ENCODE measurements around the gene C9orf57. TPM values are rescaled to one million over a fixed set of nuclear protein-coding genes. Genes with fewer than 3 reads are reported as not detected.

The C9orf57 gene
- total and polyA plus RNA-seq, 2 of the 8 experiments (the other 6 are each of a cell fraction or from before 2014, with no cell fraction given), result not detected

- H3K4me3 ChIP-seq (ENCODE audit: extremely low read depth in 1 of 4, insufficient read depth in 2 of 4, low read depth in 3 of 4, low read length in 4 of 4), result no peak overlapping the region
- H3K4ac ChIP-seq (replicated peaks; ENCODE audit: insufficient read length, low read depth, low read length), result no peak overlapping the region
- no peak overlapping the region for H3K9ac ChIP-seq (replicated peaks in 1 of 4; ENCODE audit: extremely low read depth in 1 of 4, low read depth in 3 of 4, low read length in 3 of 4)
- H3K4me1 ChIP-seq (replicated peaks in 1 of 4; ENCODE audit: control insufficient read depth in 3 of 4, insufficient read depth in 4 of 4, low read length in 3 of 4), result no peaks in the 10 kb centered on the region
- H2AK5ac ChIP-seq (ENCODE audit: low read depth, low read length), result no peak overlapping the region
- no peak for TF ChIP-seq POLR2AphosphoS5 (IDR thresholded peaks at IDR 0.05; ENCODE audit: low read depth, low read length)
- TF ChIP-seq KDM4A (IDR thresholded peaks at IDR 0.05; ENCODE audit: low read depth, low read length, severe bottlenecking), result no peak
- TF ChIP-seq GABPA (IDR thresholded peaks at IDR 0.05; ENCODE audit: borderline replicate concordance, insufficient read depth, low read length), result no peak
- no peak for TF ChIP-seq SAP30 (IDR thresholded peaks at IDR 0.05; ENCODE audit: insufficient read depth, insufficient replicate concordance, low read length)
- TF ChIP-seq EZH2 (IDR thresholded peaks at IDR 0.05; ENCODE audit: low read depth, low read length, severe bottlenecking), result no peak
- TF ChIP-seq RBBP5 (IDR thresholded peaks at IDR 0.05; ENCODE audit: borderline replicate concordance, low read depth, low read length), result no peak
- TF ChIP-seq MAFK (IDR thresholded peaks at IDR 0.05; ENCODE audit: low read depth, low read length), result no peak
- no peak for TF ChIP-seq CBX8 (IDR thresholded peaks at IDR 0.05; ENCODE audit: borderline replicate concordance, low read depth, low read length)
- TF ChIP-seq YY1 (IDR thresholded peaks at IDR 0.05; ENCODE audit: low read depth, low read length), result no peak
- no peak for TF ChIP-seq RNF2 (IDR thresholded peaks at IDR 0.05; ENCODE audit: borderline replicate concordance, low read depth, low read length, missing control alignments, poor library complexity, severe bottlenecking)
- TF ChIP-seq GTF2F1 (IDR thresholded peaks at IDR 0.05; ENCODE audit: borderline replicate concordance, low read depth, low read length), result no peak
- TF ChIP-seq SRF (IDR thresholded peaks at IDR 0.05; ENCODE audit: low read depth, low read length), result no peak
- TF ChIP-seq CREB1 (IDR thresholded peaks at IDR 0.05), result no peak
- TF ChIP-seq CHD1 (IDR thresholded peaks at IDR 0.05; ENCODE audit: low read depth, low read length), result no peak
- no peak overlapping the region for H3K18ac ChIP-seq (ENCODE audit: extremely low read depth, low read length)
- no peak overlapping the region for H4K5ac ChIP-seq (ENCODE audit: insufficient read length, low read depth, low read length)
- H3K79me1 ChIP-seq (ENCODE audit: low read depth, low read length), result no peaks in the 10 kb centered on the region
- no peak overlapping the region for H3K23ac ChIP-seq (ENCODE audit: insufficient read length)
- H2BK120ac ChIP-seq (replicated peaks; ENCODE audit: low read depth, low read length), result no peak overlapping the region
- no peak for DNase-seq (ENCODE audit: low read depth in 1 of 2, low spot score in 2 of 2)
- ChIA-PET POLR2A (ENCODE audit: partially characterized antibody) (interaction anchor here (0.6 kb wide), 1 partner anchor 23 kb away, joined by 4 read pairs; no protein-coding TSS in a partner anchor), CTCF (ENCODE audit: partially characterized antibody) (no interaction called here)
- no peak overlapping the region for H2AFZ ChIP-seq (ENCODE audit: low read length)
- H2BK15ac ChIP-seq (ENCODE audit: low read length), result no peak overlapping the region
- no peak overlapping the region for H3K14ac ChIP-seq (ENCODE audit: insufficient read length)
- no peaks in the 10 kb centered on the region for H4K20me1 ChIP-seq (replicated peaks in 1 of 2; ENCODE audit: control insufficient read depth in 1 of 2, insufficient read depth in 2 of 2, low read length in 2 of 2)
- FAIRE-seq, result no peak
- no peaks in the 10 kb centered on the region for H3K27me3 ChIP-seq (replicated peaks in 1 of 4; ENCODE audit: control insufficient read depth in 3 of 4, extremely low read depth in 1 of 4, insufficient read depth in 3 of 4, low read length in 3 of 4)
- H2BK12ac ChIP-seq (ENCODE audit: low read depth, low read length), result no peak overlapping the region
- no peak overlapping the region for H2BK5ac ChIP-seq (ENCODE audit: low read depth, low read length)
- H3K9me3 ChIP-seq (ENCODE audit: insufficient read depth in 2 of 2, low read depth in 1 of 2, low read length in 1 of 2), result no peaks in the 10 kb centered on the region
- no peak overlapping the region for H3K4me2 ChIP-seq (ENCODE audit: insufficient read depth in 1 of 2, low read depth in 2 of 2, low read length in 2 of 2)
- H4K91ac ChIP-seq (replicated peaks; ENCODE audit: insufficient read length, low read length), result no peak overlapping the region
- H2BK20ac ChIP-seq (ENCODE audit: low read length), result no peak overlapping the region
- no peak overlapping the region for H3K27ac ChIP-seq (ENCODE audit: low read depth, low read length)
- WGBS, 2 experiments (ENCODE audit: extremely low coverage in 1 of 2, insufficient coverage in 1 of 2, insufficient read length in 1 of 2, insufficient replicate concordance in 2 of 2, low coverage in 1 of 2, low lambda C conversion rate in 2 of 2, missing lambda C conversion rate in 1 of 2), result 91% methylated on average over 2 of the region's 2 CpGs; no CpG with 5 or more reads in 1 of the 2 experiments
- no peak overlapping the region for H3K56ac ChIP-seq (replicated peaks; ENCODE audit: insufficient read length, low read depth, low read length)
- H4K8ac ChIP-seq (ENCODE audit: extremely low read depth, insufficient read depth, low read length), result no peak overlapping the region
- no peaks in the 10 kb centered on the region for H3K36me3 ChIP-seq (ENCODE audit: control insufficient read depth in 2 of 4, insufficient read depth in 4 of 4, low read length in 3 of 4)
- H3K79me2 ChIP-seq (ENCODE audit: control insufficient read depth in 1 of 2, insufficient read depth in 2 of 2, low read length in 2 of 2), result no peaks in the 10 kb centered on the region
- H3K23me2 ChIP-seq (ENCODE audit: low read depth, low read length), result no peaks in the 10 kb centered on the region
These were observed 42.1 kb upstream of the C9orf57 start for GRCh38 chr9:72102520-72102919.

Data from H1 (cell line).